ENCODE results near the gene RANGAP1. TPM values are rescaled to one million over a fixed set of nuclear protein-coding genes. Genes with fewer than 3 reads are reported as not detected.
A peak's percentile ranks its signal among the peaks of the same experiment; 100 is the strongest.

Gene RANGAP1
- total RNA-seq, 4 donors from 2014 or later = 42.0 to 78.7 (median 60.3) TPM

- no peak overlapping the region for H3K4me3 ChIP-seq
- H3K27ac ChIP-seq = no peak overlapping the region
- WGBS, 2 donors = 96 to 99% methylated on average over 10 of the region's 10 CpGs
Observed at GRCh38 chr22:41215409-41215808, 70.6 kb downstream of the RANGAP1 start.

GRCh38 chr22:41206719-41207118 is 79.3 kb downstream of the RANGAP1 start:
- WGBS, 2 donors = 94 to 95% methylated on average over 9 of the region's 9 CpGs
- H3K36me3 ChIP-seq = peaks cover 0 to 50% (median 0%) of the 10 kb centered on the region in 3 donors
- no peaks in the 10 kb centered on the region for H3K27me3 ChIP-seq
- H3K4me3 ChIP-seq = no peak overlapping the region
- peaks cover 0 to 16% (median 5%) of the 10 kb centered on the region in 4 donors for H3K4me1 ChIP-seq
- no peak for TF ChIP-seq CTCF (IDR thresholded peaks at IDR 0.05)
- no peak for TF ChIP-seq EP300 (IDR thresholded peaks at IDR 0.05)
- TF ChIP-seq POLR2A (IDR thresholded peaks at IDR 0.05) = no peak
- no peak for DNase-seq (ENCODE audit: low spot score in 2 of 2)
- no peaks in the 10 kb centered on the region for H3K9me3 ChIP-seq
- no peak overlapping the region for H3K27ac ChIP-seq

More at GRCh38 chr22:41215409-41215808, 70.6 kb downstream of the RANGAP1 start:
- H3K4me1 ChIP-seq = peaks cover 0 to 27% (median 18%) of the 10 kb centered on the region in 4 donors
- DNase-seq (ENCODE audit: low spot score in 2 of 2) = no peak
- TF ChIP-seq EP300 (IDR thresholded peaks at IDR 0.05) (no peak), CTCF (IDR thresholded peaks at IDR 0.05) (no peak), POLR2A (IDR thresholded peaks at IDR 0.05) (no peak)
- no peaks in the 10 kb centered on the region for H3K27me3 ChIP-seq
- peaks cover 0 to 78% (median 0%) of the 10 kb centered on the region in 3 donors for H3K36me3 ChIP-seq
- H3K9me3 ChIP-seq = no peaks in the 10 kb centered on the region

- no peaks in the 10 kb centered on the region for H3K27me3 ChIP-seq
- peak within 1 kb of the TSS; percentile 51 to 90 (median 69) for H3K4me3 ChIP-seq
- peak in 1 of 5 experiments; percentile 25 for TF ChIP-seq CTCF (IDR thresholded peaks at IDR 0.05)
- TF ChIP-seq EP300 (IDR thresholded peaks at IDR 0.05) = peak; percentile 63 to 81
- TF ChIP-seq POLR2A (IDR thresholded peaks at IDR 0.05) = peak in 1 of 2 donors; percentile 54
- WGBS, 2 donors = 1 to 3% methylated on average over 35 to 46 of the region's 47 CpGs
- H3K4me1 ChIP-seq = peaks cover 0 to 16% (median 5%) of the 10 kb centered on the region in 4 donors
- H3K27ac ChIP-seq = peak within 1 kb of the TSS in 3 of 4 donors; percentile 77 to 87 (median 79)
- H3K9me3 ChIP-seq = no peaks in the 10 kb centered on the region
- peaks cover 0 to 36% (median 0%) of the 10 kb centered on the region in 3 donors for H3K36me3 ChIP-seq
- DNase-seq (ENCODE audit: low spot score in 2 of 2) = peak; percentile 95 to 98
Observed at GRCh38 chr22:41204992-41205900, 80.7 kb downstream of the RANGAP1 start, which contains the start of gene L3MBTL2. TSS of gene L3MBTL2 (plus strand) at chr22:41205312. CDS start at chr22:41205363, 51 bp downstream.

GRCh38 chr22:41204066-41204465 is 81.9 kb downstream of the RANGAP1 start:
- TF ChIP-seq POLR2A (IDR thresholded peaks at IDR 0.05) = no peak
- TF ChIP-seq EP300 (IDR thresholded peaks at IDR 0.05) = no peak
- no peak for TF ChIP-seq CTCF (IDR thresholded peaks at IDR 0.05)
- 65 to 66% methylated on average over 6 of the region's 6 CpGs for WGBS, 2 donors
- Histone ChIP-seq H3K27me3 (no peaks in the 10 kb centered on the region), H3K36me3 (peaks cover 0 to 24% (median 0%) of the 10 kb centered on the region in 3 donors), H3K4me1 (peaks cover 0 to 16% (median 5%) of the 10 kb centered on the region in 4 donors), H3K9me3 (no peaks in the 10 kb centered on the region), H3K27ac (no peak overlapping the region), H3K4me3 (no peak overlapping the region)
- DNase-seq (ENCODE audit: low spot score in 2 of 2) = no peak

- Histone ChIP-seq H3K36me3 (peaks cover 0 to 15% (median 0%) of the 10 kb centered on the region in 3 donors), H3K9me3 (no peaks in the 10 kb centered on the region), H3K4me3 (no peak overlapping the region), H3K27me3 (no peaks in the 10 kb centered on the region), H3K27ac (no peak overlapping the region), H3K4me1 (peaks cover 0 to 23% (median 9%) of the 10 kb centered on the region in 4 donors)
- whole genome bisulfite sequencing, 2 donors = 94% methylated on average over 2 of the region's 2 CpGs
- DNase-seq (ENCODE audit: low spot score in 2 of 2) = no peak
- no peak for TF ChIP-seq POLR2A (IDR thresholded peaks at IDR 0.05)
- no peak for TF ChIP-seq EP300 (IDR thresholded peaks at IDR 0.05)
- TF ChIP-seq CTCF (IDR thresholded peaks at IDR 0.05) = no peak
Observed at GRCh38 chr22:41203118-41203517, 82.9 kb downstream of the RANGAP1 start.
